SU-DHL-6 (cell line): ENCODE measurements around the gene CDKN1A.

Experiments
- H2AFZ ChIP-seq: fragments of 200-600 bp; sonication (generic); 2 replicates; pipeline ENCODE4 v1.6.1; 2014; ENCODE audit warnings: low read depth, mild to moderate bottlenecking, moderate library complexity, mixed read lengths, antibody characterized with exemption, low read length; ENCODE audit not compliant: severe bottlenecking
- H3F3A ChIP-seq: fragments of 200-600 bp; shearing (Covaris generic); 2 replicates; pipeline ENCODE4 v1.6.0; 2016; ENCODE audit warnings: antibody characterized with exemption, mild to moderate bottlenecking; ENCODE audit not compliant: insufficient read depth
- H3K27ac ChIP-seq: fragments of 200-600 bp; sonication (generic); 2 replicates; pipeline ENCODE4 v1.5.1; 2016; ENCODE audit warnings: low read depth, mild to moderate bottlenecking, low read length, moderate library complexity, mixed read lengths
- H3K27me3 ChIP-seq: fragments of 200-600 bp; sonication (generic), shearing (Covaris generic); 2 replicates; pipeline ENCODE4 v1.6.0; 2014; ENCODE audit warnings: mild to moderate bottlenecking, low read length
- H3K36me3 ChIP-seq: fragments of 200-600 bp; sonication (generic); 2 replicates; pipeline ENCODE4 v1.6.1; 2014; ENCODE audit warnings: mild to moderate bottlenecking, low read length, mixed read lengths
- H3K4me2 ChIP-seq: fragments of 300-600, 200-600 bp; shearing (Covaris generic), sonication (generic); 2 replicates; pipeline ENCODE4 v1.6.0; 2014; ENCODE audit warnings: low read length, low read depth, mild to moderate bottlenecking; ENCODE audit not compliant: poor library complexity, severe bottlenecking
- H3K4me3 ChIP-seq: fragments of 200-600 bp; sonication (generic); 2 replicates; pipeline ENCODE4 v1.5.1; 2014; ENCODE audit warnings: antibody characterized with exemption, low read length, mild to moderate bottlenecking, mixed read lengths; ENCODE audit not compliant: insufficient read depth, poor library complexity, severe bottlenecking
- H3K79me2 ChIP-seq: fragments of 200-600 bp; sonication (generic); 2 replicates; pipeline ENCODE4 v1.6.1; 2014; ENCODE audit warnings: mild to moderate bottlenecking, low read length, moderate library complexity; ENCODE audit not compliant: insufficient read depth
- H3K9ac ChIP-seq: fragments of 200-600 bp; sonication (generic); 2 replicates; pipeline ENCODE4 v1.7.0; 2014; ENCODE audit warnings: mild to moderate bottlenecking, low read length
- H3K9me2 ChIP-seq: fragments of 200-600 bp; sonication (generic); replicated peaks from 2 replicates; pipeline ENCODE4 v1.6.1; 2014; ENCODE audit warnings: low read length; ENCODE audit not compliant: insufficient read depth
- H3K9me3 ChIP-seq: fragments of 200-600 bp; sonication (generic); 2 replicates; pipeline ENCODE4 v1.6.1; 2014; ENCODE audit warnings: low read length, mixed read lengths; ENCODE audit not compliant: insufficient read depth
- H4K20me1 ChIP-seq: fragments of 200-600 bp; sonication (generic); 2 replicates; pipeline ENCODE4 v1.6.1; 2014; ENCODE audit warnings: low read depth, mild to moderate bottlenecking, antibody characterized with exemption, low read length, moderate library complexity, mixed read lengths
- CTCF ChIP-seq: fragments of 200-600 bp; sonication (generic); IDR thresholded peaks from one replicate; pipeline ENCODE4 v1.5.1; 2017; ENCODE audit warnings: antibody characterized with exemption, mild to moderate bottlenecking, low read length, moderate library complexity; ENCODE audit not compliant: insufficient read depth, poor library complexity, severe bottlenecking
- EZH2phosphoT487 ChIP-seq: fragments of 200-600 bp; sonication (generic), shearing (Covaris generic); conservative IDR thresholded peaks from 2 replicates; pipeline ENCODE4 v1.6.1; 2018; ENCODE audit warnings: mild to moderate bottlenecking, antibody characterized with exemption, low read length, moderate library complexity, mixed read lengths

The CDKN1A gene

GRCh38 chr6:36677753-36678487 is 594 bp upstream of the CDKN1A start:
- no peak overlapping the region for H2AFZ ChIP-seq
- H3K4me2 ChIP-seq = peak overlapping the region; percentile 47
- no peak overlapping the region for H3K27ac ChIP-seq
- peaks cover 29% of the 10 kb centered on the region for H3F3A ChIP-seq
- no peaks in the 10 kb centered on the region for H3K9me2 ChIP-seq
- H3K9ac ChIP-seq = 0 out of 2 replicates have a peak overlapping the region, but pooled peaks have one; percentile 11
- H3K4me3 ChIP-seq = no peak overlapping the region
- no peaks in the 10 kb centered on the region for H4K20me1 ChIP-seq
- H3K79me2 ChIP-seq = no peaks in the 10 kb centered on the region
- no peaks in the 10 kb centered on the region for H3K27me3 ChIP-seq
- H3K9me3 ChIP-seq = no peaks in the 10 kb centered on the region
- H3K36me3 ChIP-seq = no peaks in the 10 kb centered on the region
- TF ChIP-seq EZH2phosphoT487 (no peak), CTCF (no peak)

- Histone ChIP-seq H2AFZ (no peak overlapping the region), H3K9me2 (no peaks in the 10 kb centered on the region), H3K4me2 (peak overlapping the region; percentile 47), H3K9ac (peak overlapping the region; percentile 11), H3K79me2 (no peaks in the 10 kb centered on the region), H3K27ac (no peak overlapping the region), H3F3A (peaks cover 29% of the 10 kb centered on the region), H4K20me1 (no peaks in the 10 kb centered on the region), H3K4me3 (peak overlapping the region; percentile 35), H3K9me3 (no peaks in the 10 kb centered on the region), H3K36me3 (no peaks in the 10 kb centered on the region), H3K27me3 (no peaks in the 10 kb centered on the region)
- 0 out of 2 replicates have a peak, but pooled peaks have one; percentile 8 for TF ChIP-seq EZH2phosphoT487
- TF ChIP-seq CTCF = no peak
Observed at GRCh38 chr6:36679043-36679833, 724 bp downstream of the CDKN1A start.

DNA sequence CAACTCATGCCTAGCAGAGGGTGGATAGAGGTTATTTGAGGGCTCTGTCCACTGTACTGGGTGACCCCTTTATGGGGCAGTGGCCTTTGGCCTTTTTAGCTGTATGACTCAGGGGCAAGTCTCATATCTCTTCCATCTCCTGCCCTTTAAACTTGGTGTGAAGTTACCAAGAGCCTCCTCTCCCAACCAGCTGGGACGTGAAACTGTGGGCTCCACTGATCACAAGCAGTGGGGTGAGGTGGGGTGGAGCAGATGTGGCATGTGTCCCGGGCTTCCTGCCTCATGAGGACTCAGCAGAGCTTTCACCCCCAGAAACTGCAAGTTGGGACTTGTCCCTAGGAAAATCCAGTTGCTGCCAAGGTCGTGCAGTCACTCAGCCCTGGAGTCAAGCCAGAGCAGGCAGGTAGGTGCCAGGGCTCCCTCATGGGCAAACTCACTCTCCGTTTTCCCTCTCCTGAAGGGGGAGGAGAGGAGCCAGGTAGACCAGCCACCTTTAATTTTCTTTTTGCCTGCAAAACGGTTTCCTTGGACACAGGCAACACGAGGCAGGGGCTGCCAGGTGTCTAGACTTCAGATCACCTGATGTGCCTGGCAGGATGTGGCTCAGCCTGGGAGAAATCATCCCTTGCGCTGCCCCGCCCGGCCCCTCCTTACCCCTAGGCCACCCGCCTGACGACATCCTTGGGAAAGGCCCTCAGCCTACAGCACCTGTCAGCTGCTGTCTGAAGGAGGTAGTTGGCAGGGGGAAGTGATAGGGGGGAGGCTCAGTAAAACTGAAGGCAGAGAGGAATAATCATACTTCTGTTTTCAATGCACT is 4.0 kb downstream of the CDKN1A start:
- no peaks in the 10 kb centered on the region for H3K36me3 ChIP-seq
- no peaks in the 10 kb centered on the region for H3K9me3 ChIP-seq
- H3K4me3 ChIP-seq = no peak overlapping the region
- no peaks in the 10 kb centered on the region for H3K79me2 ChIP-seq
- H3K27ac ChIP-seq = peak overlapping the region; percentile 44
- H4K20me1 ChIP-seq = no peaks in the 10 kb centered on the region
- no peaks in the 10 kb centered on the region for H3K9me2 ChIP-seq
- peak overlapping the region; percentile 14 for H3K9ac ChIP-seq
- peak overlapping the region; percentile 35 for H3K4me2 ChIP-seq
- TF ChIP-seq EZH2phosphoT487 (no peak), CTCF (no peak)
- H2AFZ ChIP-seq = no peak overlapping the region
- H3F3A ChIP-seq = peaks cover 24% of the 10 kb centered on the region
- H3K27me3 ChIP-seq = no peaks in the 10 kb centered on the region
